Esophagus squamous epithelium (tissue), 4 donors: ENCODE results near the gene KLRK1.
"Not testable (repeated sequence)": the region's sequence is repeated elsewhere in the genome, so short reads cannot be mapped to it uniquely, and the experiment has no call there.

Experiments
- POLR2A ChIP-seq, 4 donors: fragments of 450-650 bp; IDR thresholded peaks; one replicate each; pipeline ENCODE4 v1.6.1; 2017; ENCODE audit warnings: antibody characterized with exemption in 4 of 4, mild to moderate bottlenecking in 4 of 4, moderate library complexity in 3 of 4
- TF ChIP-seq, protein P1 (sequence below), 6 experiments: fragments of 450-650 bp in 4 of 6; fragments of 200-600 bp in 2 of 6; sonication (generic) in 2 of 6; IDR thresholded peaks; one replicate each; pipeline ENCODE4 v1.5.1; 2016 to 2019; ENCODE audit warnings: antibody characterized with exemption in 6 of 6, mild to moderate bottlenecking in 4 of 6, moderate library complexity in 4 of 6

DNA sequence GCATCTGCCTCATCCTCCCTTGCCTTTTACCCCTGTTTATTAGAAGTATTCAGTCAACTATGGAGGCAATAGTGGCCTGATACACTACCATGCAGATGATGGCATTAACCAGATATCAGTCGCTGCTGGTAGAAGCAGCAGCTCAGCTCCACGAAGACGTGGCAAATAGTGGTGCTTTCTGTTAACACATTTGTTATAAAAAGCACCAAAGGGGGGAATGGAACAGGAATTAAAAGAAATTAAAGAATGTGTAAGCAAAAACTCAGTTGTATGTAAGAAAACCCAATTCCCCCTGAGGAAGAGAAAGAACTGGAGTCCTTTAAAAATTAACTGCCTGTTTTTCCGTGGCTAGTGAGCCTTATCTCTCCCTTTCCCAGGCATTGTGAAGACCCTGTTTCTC lies 22.1 kb downstream of the KLRK1 start:
- TF ChIP-seq, protein P1, sequence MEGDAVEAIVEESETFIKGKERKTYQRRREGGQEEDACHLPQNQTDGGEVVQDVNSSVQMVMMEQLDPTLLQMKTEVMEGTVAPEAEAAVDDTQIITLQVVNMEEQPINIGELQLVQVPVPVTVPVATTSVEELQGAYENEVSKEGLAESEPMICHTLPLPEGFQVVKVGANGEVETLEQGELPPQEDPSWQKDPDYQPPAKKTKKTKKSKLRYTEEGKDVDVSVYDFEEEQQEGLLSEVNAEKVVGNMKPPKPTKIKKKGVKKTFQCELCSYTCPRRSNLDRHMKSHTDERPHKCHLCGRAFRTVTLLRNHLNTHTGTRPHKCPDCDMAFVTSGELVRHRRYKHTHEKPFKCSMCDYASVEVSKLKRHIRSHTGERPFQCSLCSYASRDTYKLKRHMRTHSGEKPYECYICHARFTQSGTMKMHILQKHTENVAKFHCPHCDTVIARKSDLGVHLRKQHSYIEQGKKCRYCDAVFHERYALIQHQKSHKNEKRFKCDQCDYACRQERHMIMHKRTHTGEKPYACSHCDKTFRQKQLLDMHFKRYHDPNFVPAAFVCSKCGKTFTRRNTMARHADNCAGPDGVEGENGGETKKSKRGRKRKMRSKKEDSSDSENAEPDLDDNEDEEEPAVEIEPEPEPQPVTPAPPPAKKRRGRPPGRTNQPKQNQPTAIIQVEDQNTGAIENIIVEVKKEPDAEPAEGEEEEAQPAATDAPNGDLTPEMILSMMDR (IDR thresholded peaks at IDR 0.05) = not testable (repeated sequence)
- not testable (repeated sequence) for TF ChIP-seq POLR2A (IDR thresholded peaks at IDR 0.05)
